ENCODE measurements around the gene LPCAT1.

LPCAT1 gene

DNA sequence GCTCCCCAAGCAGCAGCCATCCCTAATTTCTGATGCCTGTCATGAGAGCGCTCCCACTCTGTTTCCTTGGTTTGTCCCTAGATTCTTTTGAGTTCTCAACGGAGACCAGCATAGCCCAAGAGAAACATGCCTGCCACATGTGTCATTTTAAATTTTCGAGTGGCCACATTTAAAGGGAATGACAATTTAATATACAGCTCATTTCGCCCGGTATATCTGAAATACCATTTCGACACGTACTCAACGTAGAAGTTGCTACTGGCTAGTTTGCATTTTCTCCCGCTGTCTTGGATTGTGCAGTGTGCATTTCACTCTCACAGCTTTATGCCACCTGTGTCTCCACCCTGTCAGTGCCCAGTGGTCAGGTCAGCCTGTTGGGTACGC is 21.0 kb downstream of the LPCAT1 start:
- DNase-seq = no peak
- in situ Hi-C loops (cut with MboI; ENCODE audit: low pct_unique_long_range_greater_than_20kb, low sequenced_read_pairs) = no loop called here

DNA sequence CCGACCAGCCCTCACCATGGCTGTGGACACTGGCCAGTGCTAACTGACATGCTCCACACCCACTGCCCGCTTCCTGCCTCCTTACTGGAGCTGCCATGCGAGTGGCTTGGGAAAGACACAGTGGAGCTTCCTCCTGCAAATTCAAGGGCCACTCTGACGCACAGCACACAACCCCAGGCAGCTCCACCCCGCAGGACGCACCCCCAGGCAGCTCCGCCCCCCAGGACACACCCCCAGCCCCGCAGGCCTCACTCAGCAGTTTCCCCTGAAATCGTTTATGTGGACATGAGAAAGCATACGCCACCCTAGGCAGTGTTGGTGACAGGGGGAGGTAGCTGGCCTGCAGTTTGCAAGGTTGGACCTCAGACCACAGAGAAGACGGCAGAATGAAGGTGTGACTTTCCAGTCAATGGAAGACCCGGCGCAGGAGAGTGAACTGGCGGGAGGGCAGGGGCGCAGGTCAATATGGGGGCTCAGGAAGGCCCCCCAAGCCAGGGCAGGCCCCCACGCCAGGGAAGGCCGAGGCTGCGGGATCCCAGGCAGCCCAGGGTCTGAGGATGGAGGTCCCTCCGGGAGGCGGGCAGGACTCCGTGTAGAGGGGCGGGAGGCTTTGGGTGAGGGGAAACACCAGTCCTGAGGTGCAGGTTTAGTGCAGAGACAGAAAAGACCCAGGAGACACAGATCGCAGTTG is 21.6 kb downstream of the LPCAT1 start:
- DNase-seq = peak; percentile 24
- in situ Hi-C loops (cut with MboI; ENCODE audit: low pct_unique_long_range_greater_than_20kb, low sequenced_read_pairs) = no loop called here

DNA sequence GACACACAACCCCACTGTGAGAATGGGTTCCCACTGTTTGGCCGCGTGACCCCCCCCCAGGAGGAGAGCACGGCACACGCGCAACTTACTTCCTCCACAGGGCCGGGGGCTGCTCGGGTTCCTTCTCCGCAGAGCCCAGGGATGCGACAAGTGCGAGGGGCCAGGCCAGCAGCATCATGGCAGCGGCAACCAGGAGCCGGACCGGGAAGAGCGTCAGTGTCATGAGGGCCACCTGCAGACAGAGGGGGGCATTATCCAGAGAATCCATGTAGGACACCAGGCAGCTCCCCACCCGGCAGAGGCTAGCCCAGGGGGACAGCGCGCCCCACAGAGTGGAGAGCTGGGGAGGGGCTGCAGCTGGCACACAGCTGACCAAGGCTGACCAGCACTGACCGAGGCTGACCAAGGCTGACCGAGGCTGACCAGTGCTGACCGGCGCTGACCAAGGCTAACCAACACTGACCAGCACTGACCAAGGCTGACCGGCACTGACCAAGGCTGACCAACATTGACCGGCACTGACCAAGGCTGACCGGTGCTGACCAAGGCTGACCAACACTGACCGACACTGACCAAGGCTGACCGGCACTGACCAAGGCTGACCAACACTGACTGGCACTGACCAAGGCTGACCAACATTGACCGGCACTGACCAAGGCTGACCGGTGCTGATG is 22.3 kb downstream of the LPCAT1 start:
- in situ Hi-C loops (cut with MboI; ENCODE audit: low pct_unique_long_range_greater_than_20kb, low sequenced_read_pairs) = no loop called here

DNA sequence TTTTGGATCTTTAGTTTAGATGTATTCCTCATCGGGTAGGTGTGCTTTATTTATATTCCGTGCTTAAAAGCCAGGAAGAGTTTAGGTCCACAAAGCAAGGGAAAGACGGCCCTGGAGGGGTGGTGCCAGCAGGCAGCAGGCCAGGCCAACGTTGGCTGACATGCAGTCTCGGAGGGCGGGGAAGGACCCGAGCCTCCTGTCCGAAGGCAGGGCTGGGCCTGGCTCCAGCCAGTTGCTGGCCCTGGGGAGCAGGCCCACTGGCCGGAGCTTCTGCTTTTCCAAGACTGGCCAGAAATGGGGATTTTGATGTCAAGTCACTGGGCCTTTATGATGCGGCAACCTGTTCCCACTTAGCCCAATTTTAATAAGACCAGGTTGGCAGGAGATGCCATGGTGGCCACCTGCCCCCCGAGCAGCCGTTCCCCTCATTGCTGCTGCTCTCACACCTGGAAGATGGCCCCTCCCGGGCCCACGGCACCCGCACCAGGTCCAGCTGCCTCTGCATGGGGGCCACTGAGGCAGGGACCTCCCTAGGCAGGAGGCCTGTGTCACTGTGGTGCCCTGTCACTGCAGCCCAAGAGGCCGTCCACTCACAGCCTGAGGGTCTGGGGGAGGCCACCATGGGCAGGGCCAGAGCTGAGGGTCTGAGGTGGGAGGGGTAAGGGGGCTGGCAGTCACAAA is 23.2 kb downstream of the LPCAT1 start:
- DNase-seq = no peak

More for the DNA sequence above, 22.3 kb downstream of the LPCAT1 start:
- DNase-seq = no peak

DNA sequence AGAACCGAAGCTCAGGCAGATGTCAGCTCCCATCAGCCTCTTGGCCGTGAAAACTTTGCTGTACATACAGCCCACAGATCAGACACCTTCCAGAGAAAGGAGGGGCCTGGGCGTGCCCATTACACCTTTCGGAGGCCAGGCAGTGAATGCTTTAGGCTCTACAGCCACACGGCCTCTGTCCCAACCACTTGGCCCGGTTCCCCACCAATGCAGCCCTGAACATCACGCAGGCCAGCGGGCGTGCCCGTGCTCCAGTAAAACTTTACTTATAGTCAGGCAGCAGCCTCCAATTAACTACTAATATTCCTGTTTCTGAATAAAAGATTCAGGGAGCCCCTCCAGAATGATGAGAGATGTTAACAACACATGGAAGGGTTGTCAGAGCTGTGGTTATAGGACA is 23.9 kb downstream of the LPCAT1 start:
- DNase-seq = no peak
- in situ Hi-C loops (cut with MboI; ENCODE audit: low pct_unique_long_range_greater_than_20kb, low sequenced_read_pairs) = no loop called here

More for the DNA sequence above, 23.2 kb downstream of the LPCAT1 start:
- in situ Hi-C loops (cut with MboI; ENCODE audit: low pct_unique_long_range_greater_than_20kb, low sequenced_read_pairs) = no loop called here

DNA sequence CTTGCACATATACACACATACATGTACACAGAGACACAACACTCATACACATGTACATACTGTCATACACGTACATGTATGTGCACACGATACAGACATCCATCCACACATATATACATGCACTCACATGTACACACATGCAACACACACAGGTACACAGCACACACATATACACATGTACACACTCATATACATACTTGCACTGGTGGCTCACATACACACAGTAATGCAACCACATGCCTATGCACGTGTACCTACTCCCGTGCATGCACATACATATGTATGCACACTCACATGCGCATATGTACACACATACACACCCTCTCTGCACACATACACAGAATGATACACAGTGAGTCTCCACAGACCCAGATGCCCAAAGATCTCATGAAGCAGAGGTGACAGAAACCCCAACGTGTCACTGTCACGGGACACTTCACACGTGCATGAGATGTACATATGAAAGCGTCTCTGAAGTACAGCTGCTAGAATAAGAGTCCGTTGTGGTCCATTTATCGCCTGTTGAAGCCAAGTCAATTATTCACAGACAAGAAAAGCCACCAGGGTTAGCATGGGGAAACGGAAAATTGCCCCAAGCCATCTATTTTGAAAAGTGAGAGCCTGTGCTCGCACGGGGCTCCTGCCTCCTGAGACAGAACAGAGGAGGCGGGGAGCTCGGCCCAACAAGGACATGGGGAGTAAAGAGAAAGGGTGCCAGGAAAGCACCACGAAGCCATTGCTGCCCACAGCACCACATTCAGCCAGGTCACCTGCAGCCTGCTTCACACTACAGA is 24.9 kb downstream of the LPCAT1 start:
- in situ Hi-C loops (cut with MboI; ENCODE audit: low pct_unique_long_range_greater_than_20kb, low sequenced_read_pairs) = no loop called here
- DNase-seq = no peak

DNA sequence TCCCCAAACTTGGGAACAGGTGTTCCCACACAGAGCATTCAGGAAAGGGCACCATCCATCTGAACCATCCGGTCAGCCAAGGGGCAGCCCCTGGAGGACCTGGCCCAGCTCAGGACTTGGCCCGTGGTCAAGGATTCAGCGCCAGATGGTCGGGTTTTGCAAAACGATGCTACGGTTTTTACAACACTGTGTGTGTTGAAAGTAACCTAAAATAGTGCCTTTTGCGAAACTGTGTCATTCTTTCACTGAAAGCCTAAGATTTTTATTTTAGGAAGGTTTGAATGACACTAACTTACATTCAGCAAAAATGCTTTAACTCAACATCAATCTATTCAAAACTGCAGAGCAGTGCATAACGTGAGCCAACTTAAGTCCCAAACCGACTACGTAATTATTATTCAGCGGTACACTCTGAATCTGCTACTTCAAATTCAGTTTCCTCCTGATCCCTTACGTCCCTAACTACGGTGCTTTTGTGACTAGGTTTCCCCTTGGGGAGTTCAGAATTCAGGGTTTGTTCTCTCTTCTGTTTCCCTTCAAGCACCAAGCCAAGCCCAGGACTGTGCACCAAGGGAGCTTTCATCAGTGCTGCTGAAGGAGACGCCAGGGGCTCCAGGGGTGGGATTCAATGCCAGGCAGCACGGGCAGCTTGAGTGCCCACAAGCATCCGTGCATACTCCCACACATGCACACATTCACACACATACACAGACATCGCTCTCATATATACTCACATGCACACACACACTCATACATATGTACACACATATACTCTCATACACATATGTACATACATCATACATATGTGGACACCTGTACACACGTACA is 25.8 kb downstream of the LPCAT1 start:
- DNase-seq = no peak
- in situ Hi-C loops (cut with MboI; ENCODE audit: low pct_unique_long_range_greater_than_20kb, low sequenced_read_pairs) = no loop called here

DNA sequence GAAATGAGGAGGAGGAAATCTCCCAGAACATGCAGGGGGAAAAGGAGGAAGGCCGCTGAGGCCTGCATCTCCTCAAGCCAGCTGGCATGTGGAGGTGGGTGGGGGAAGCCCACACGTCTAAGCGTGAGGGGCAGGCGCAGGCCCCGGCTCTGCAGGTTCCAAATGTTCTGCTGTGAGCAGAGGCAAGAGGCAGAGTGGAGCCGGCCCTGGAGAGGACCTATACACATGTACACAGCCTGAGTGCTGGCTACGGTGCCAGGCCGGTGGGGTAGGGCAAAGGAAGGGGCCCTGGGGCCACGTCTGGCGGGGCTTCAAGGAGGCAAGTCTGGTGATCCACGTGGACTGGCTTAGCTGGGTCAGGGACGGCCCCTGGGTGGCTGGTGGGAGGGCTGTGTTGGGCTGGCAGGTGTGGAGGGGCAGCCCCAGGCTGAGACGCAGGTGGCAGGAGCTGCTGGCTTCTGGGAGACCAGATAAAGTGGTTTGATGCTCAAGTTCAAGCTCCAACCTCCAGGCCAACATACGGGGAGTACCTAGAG is 26.4 kb downstream of the LPCAT1 start:
- DNase-seq = no peak
- in situ Hi-C loops (cut with MboI; ENCODE audit: low pct_unique_long_range_greater_than_20kb, low sequenced_read_pairs) = no loop called here

DNA sequence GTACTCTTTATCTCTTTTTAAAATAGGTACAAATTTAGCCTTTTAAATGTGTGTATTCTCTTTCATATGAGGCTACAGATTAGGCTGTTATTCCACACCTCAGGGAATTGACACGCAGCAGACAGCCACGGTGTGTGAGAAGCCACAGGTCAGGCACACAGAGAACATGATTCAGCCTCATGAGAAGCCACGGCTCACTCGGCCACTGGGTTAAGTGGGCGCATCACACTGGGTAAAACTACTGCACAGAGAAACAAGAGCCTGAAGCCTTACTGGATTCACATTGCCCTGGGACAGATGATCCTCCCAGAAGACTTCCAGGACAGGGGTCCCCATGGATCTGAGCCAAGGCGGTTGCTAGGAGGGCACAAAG is 28.2 kb downstream of the LPCAT1 start:
- no peak for DNase-seq
- in situ Hi-C loops (cut with MboI; ENCODE audit: low pct_unique_long_range_greater_than_20kb, low sequenced_read_pairs) = no loop called here

DNA sequence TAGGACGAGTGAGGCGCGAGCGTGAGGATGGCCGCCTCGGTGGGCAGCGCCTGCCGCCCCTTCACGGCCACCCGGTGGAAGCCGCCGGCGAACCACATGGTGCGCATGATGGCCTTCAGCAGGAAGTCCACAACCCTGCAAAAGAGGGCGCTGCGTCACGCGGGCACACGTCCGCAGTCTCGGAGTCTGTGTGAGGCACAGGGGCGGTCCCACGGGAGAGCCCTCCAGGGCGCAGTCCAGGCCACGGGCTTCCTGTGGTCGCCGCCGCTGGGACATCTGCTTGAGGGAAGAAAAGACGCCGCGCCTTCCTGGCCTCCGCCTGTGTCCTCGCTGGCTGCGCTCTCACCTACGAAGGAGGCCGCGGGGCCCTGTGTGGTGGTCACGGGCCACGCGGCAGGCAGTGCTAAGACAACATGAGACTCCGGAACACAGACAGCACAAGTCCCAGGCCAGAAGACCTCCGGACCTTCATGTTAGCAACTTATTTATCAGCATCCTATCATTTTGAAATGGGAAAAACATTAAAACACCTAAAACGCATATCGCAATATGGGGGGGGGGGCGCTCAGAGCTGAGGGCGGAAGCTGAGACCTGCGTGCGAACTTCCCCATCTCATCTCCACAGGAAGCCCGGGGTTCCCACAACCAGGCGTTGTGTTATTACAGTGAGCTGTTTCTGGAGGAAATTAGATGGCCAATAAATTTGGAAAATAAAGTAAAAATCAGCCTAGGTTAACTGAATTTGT is 28.8 kb downstream of the LPCAT1 start:
- peak; percentile 60 for DNase-seq
- in situ Hi-C loops (cut with MboI; ENCODE audit: low pct_unique_long_range_greater_than_20kb, low sequenced_read_pairs) = no loop called here

DNA sequence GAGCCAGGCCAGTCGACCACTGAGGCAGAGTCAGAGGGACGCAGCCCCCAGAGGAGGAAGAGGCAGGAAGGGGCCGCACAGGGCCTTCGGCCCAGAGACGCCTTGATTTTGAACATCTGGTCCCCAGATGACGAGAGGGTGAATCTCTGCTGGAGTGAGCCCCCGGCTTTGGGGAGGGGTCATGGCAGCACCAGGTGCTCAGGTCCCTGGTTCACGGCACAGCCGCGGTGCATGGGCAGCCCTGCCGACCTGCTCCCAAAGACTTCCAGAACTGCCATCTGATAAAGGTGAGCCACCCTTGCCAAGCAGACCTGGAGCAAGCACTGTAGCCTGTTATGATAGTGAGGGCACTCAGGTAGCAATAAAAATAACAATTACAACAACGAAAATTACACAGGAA is 29.8 kb downstream of the LPCAT1 start:
- in situ Hi-C loops (cut with MboI; ENCODE audit: low pct_unique_long_range_greater_than_20kb, low sequenced_read_pairs) = no loop called here
- no peak for DNase-seq

DNA sequence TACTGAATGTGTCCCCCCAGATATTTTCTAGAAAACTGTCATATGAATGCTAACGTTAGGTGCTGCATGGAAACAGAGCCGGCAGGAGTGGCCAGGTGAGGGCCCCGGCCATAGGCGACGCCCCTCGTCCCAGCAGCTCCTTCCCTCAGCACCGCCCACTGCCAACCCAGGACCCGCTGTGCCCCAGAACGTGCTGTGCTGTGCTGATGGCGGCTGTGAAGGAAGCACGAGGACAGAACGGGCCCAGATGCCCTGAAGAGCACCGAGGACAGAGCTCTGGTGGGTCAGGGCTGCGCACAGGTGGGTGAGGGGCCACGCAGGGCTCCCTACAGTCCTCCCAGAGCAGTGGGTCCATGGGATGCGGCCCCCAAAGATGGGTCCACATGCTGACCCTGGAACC is 30.3 kb downstream of the LPCAT1 start:
- in situ Hi-C loops (cut with MboI; ENCODE audit: low pct_unique_long_range_greater_than_20kb, low sequenced_read_pairs) = no loop called here
- DNase-seq = no peak

DNA sequence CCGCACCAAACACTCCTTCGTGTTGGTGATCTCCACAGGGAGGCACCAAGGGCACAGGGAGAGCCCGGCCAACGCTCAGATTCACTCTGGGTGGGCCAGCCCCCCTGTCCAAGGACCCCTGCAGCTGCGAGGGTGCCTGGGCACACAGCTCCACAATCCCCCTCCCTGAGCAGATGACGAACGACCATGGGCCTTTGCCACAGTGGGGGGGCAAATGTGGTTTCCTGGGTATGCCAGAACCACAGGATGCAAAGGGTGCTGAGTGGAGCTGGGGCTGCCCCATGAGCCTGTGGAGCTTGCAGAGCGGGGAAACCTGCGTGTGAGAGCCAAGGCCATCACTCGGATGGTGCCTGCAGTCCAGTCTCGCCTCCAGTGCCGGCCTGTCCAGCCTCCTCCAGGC is 31.0 kb downstream of the LPCAT1 start:
- no peak for DNase-seq
- in situ Hi-C loops (cut with MboI; ENCODE audit: low pct_unique_long_range_greater_than_20kb, low sequenced_read_pairs) = no loop called here

DNA sequence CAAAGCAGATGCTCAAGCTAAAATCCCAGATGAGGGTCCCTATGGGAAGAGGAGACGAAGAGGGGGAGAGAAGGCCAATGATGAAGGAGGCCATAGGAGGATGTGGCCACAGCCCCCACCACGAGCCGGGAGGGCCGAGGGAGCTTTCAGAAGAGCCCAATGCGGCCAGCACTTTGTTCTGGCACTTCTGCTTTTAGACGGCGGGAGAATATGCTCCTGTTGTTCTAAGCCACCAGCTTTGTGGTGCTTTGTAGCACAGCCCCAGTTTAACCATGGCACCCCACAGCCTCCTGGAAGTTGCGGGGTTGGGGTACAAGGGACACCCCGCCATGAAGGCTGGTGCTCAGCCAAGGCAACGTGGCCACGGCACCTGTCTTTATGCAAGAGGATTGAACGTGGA is 33.4 kb downstream of the LPCAT1 start:
- peak; percentile 35 for DNase-seq
- in situ Hi-C loops (cut with MboI; ENCODE audit: low pct_unique_long_range_greater_than_20kb, low sequenced_read_pairs) = no loop called here

DNA sequence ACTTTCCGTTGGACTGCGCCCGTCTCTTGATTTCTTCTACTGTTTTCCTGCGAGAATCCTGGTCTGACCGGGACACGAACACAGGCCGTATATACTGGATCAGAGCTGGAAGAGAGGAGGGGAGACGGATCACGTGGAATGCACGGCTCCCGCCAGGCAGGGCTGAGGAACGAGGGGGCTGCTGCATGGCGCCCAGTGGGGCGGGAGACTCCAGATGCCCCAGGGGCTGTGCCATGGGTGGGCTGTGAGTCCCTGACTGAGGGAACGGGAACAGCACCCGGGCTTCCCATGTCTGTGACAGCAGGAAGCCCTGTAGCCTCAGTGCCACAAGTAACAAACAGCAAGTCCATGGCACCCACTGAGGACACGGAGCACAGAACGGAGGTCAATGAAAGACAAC is 34.0 kb downstream of the LPCAT1 start:
- no peak for DNase-seq
- in situ Hi-C loops (cut with MboI; ENCODE audit: low pct_unique_long_range_greater_than_20kb, low sequenced_read_pairs) = no loop called here

DNA sequence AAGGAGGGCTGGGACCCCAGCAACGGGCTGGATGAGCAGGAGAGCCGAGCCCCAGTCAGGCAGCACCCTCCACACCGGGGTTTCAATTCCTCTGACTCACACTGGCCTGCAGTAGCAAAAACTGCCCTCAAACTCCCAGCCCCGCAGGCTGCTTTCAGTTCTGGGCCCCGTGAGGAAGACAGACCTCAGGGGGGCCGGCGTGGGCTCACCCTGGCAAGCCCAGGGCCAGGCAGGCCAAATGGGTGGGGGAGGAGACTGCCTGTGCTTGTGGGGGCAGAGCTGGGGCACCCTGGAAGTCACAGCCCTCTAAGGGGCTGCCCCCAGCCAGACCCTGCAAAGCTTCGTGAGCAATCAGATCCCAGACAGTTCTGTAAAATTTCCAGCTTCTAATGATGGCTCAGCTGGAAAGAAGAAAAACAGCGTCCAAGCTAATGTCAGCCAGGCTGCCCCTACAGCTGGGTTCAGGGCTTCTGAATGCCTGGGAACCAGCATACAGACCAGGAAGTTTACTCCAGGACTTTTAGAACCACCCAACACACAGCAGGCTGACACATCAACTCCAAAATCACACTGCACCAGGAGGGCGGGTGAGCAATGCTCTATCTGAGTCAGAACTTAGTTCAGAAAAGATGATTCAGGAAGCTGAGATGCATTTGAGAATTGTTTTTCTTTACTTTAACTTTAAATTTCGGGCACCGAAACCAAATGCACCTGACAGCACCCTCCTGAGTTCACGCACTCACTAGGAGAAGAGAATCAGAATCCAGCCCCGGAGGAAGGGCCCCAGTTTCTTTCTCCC is 34.7 kb downstream of the LPCAT1 start:
- in situ Hi-C loops (cut with MboI; ENCODE audit: low pct_unique_long_range_greater_than_20kb, low sequenced_read_pairs) = no loop called here

DNA sequence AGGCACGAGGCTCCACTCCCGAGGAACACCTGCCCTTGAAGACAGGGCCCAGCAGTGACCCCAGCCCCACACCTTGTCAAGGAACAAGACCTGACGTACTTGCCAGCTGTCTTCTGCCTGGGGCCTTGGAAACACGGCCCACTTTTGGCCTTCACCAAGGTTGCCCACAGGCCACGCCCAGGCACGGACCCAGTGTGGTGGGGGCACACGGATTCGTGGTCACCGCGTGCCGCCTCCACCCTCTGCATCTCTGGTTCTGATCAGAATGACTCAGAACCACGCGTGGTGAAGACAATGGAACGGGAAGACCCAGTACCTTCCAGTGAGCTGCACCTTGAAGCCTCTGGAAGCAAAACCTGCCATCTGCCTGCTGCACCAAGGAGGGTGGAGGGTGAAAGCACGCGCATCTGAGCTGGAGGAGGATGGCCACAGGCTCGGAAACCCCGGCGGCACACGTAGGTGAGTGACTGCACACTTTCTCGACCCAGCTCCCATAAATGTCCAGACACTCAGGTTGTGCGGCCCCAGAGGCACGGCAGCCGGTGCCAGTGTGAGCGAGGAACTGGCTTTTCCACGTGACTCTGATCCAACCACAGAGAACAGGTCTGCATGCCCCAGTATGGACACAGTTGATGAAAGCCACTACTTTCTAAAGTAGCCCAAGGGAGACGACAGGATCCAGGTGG is 36.5 kb downstream of the LPCAT1 start:
- no peak for DNase-seq
- in situ Hi-C loops (cut with MboI; ENCODE audit: low pct_unique_long_range_greater_than_20kb, low sequenced_read_pairs) = no loop called here

More for the DNA sequence above, 34.7 kb downstream of the LPCAT1 start:
- DNase-seq = no peak

Data from KBM-7 (cell line).